GM12878 (cell line): ENCODE data around the gene ITGB3BP. TPM values are rescaled to one million over a fixed set of nuclear protein-coding genes. Genes with fewer than 3 reads are reported as not detected.

Source experiments
- ATAC-seq: fragments of 200-7000 bp; cut with Tn5 transposase; 3 replicates; pipeline ENCODE4 v1.9.1; 2020; ENCODE audit warnings: mild to moderate bottlenecking, moderate library complexity
- BruUV-seq: library from RNA; stranded (reverse); fragments of 400-500 nt; replicated peaks from 2 replicates; lab custom pipeline; 2021; lab: Mats Ljungman, UMichigan
- CTCF ChIA-PET: fragments of 300-600 bp; sonication (Branson Sonifier 250); formaldehyde crosslinking; extraction: SDS; loops from one replicate; lab custom pipeline; 2021; ENCODE audit warnings: inconsistent platforms; lab: Yijun Ruan, JAX
- POLR2A ChIA-PET: fragments of 350-600 bp; formaldehyde crosslinking; extraction: SDS; loops from one replicate; lab custom pipeline; 2021; ENCODE audit warnings: inconsistent platforms; lab: Charles Lee
- RAD21 ChIA-PET: fragments of 300-600 bp; sonication (Branson Sonifier 250); formaldehyde crosslinking; loops from one replicate; lab custom pipeline; 2023; ENCODE audit warnings: antibody characterized with exemption; ENCODE audit not compliant: unreplicated experiment; lab: Charles Lee
- SMC1A ChIA-PET: fragments of 300-600 bp; sonication (Branson Sonifier 250); formaldehyde crosslinking; loops from one replicate; lab custom pipeline; 2023; ENCODE audit not compliant: unreplicated experiment, uncharacterized antibody; lab: Charles Lee
- DNase-seq: peaks from one replicate; pipeline ENCODE4 v3.0.0-alpha.2; 2011; ENCODE audit warnings: low read depth, low spot score
- FAIRE-seq: peaks from 3 replicates; lab custom pipeline; 2011; peaks lifted over from hg19 to GRCh38; lab: Jason Lieb, UNC
- H2AFZ ChIP-seq: 2 replicates; pipeline ENCODE4 v1.6.0; 2011; ENCODE audit warnings: low read depth, low read length, control low read depth; ENCODE audit not compliant: control insufficient read depth
- H3K27ac ChIP-seq: 2 replicates; pipeline ENCODE4 v1.5.1; 2011; ENCODE audit warnings: control low read depth; ENCODE audit not compliant: control insufficient read depth, insufficient read depth
- H3K27me3 ChIP-seq, 2 experiments: replicated peaks in 1 of 2; 2 replicates each; pipeline versions ENCODE4 v1.6.0 to v1.6.1; 2011; ENCODE audit warnings: low read length in 1 of 2; ENCODE audit not compliant: control insufficient read depth in 2 of 2, insufficient read depth in 2 of 2
- H3K36me3 ChIP-seq, 2 experiments: 2 replicates each; pipeline ENCODE4 v1.5.1; 2011; ENCODE audit warnings: low read length in 1 of 2; ENCODE audit not compliant: control insufficient read depth in 2 of 2, insufficient read depth in 2 of 2
- H3K4me1 ChIP-seq: 2 replicates; pipeline ENCODE4 v1.6.1; 2011; ENCODE audit warnings: mild to moderate bottlenecking, low read length, moderate library complexity, mixed read lengths; ENCODE audit not compliant: control insufficient read depth, insufficient read depth
- H3K4me2 ChIP-seq: 2 replicates; pipeline ENCODE4 v1.6.0; 2011; ENCODE audit warnings: control low read depth; ENCODE audit not compliant: control insufficient read depth, insufficient read depth
- H3K4me3 ChIP-seq: fragments of 200-600 bp; sonication (generic); 2 replicates; pipeline ENCODE4 v1.5.1; 2016
- H3K79me2 ChIP-seq: 2 replicates; pipeline ENCODE4 v1.6.0; 2011; ENCODE audit warnings: low read length; ENCODE audit not compliant: control insufficient read depth, insufficient read depth
- H3K9ac ChIP-seq: 2 replicates; pipeline ENCODE4 v1.8.0; 2011; ENCODE audit warnings: low read length, control low read depth, mixed read lengths; ENCODE audit not compliant: control insufficient read depth, insufficient read depth
- H3K9me3 ChIP-seq: replicated peaks from 3 replicates; pipeline ENCODE4 v1.5.1; 2011; ENCODE audit warnings: mild to moderate bottlenecking, low read length; ENCODE audit not compliant: control insufficient read depth, insufficient read depth
- H4K20me1 ChIP-seq: 2 replicates; pipeline ENCODE4 v1.6.0; 2011; ENCODE audit not compliant: control insufficient read depth, insufficient read depth
- EP300 ChIP-seq, 2 experiments: fragments of 150-350 bp in 1 of 2; IDR thresholded peaks; 2 replicates each; pipeline ENCODE4 v1.6.1; 2011 to 2012; ENCODE audit warnings: low read depth in 2 of 2, low read length in 2 of 2, borderline replicate concordance in 1 of 2, improper control_type of control experiment in 1 of 2, inconsistent platforms in 1 of 2; ENCODE audit not compliant: control insufficient read depth in 1 of 2
- FOXM1 ChIP-seq: IDR thresholded peaks from 2 replicates; pipeline ENCODE4 v1.6.1; 2012; ENCODE audit warnings: low read depth, mild to moderate bottlenecking, inconsistent platforms, low read length, moderate library complexity
- JUNB ChIP-seq: IDR thresholded peaks from 2 replicates; pipeline ENCODE4 v1.6.1; 2016; ENCODE audit warnings: antibody characterized with exemption, mild to moderate bottlenecking
- MEF2A ChIP-seq: IDR thresholded peaks from 2 replicates; pipeline ENCODE4 v1.6.1; 2011; ENCODE audit warnings: low read depth, mild to moderate bottlenecking, low read length, moderate library complexity; ENCODE audit not compliant: insufficient read depth
- MEF2B ChIP-seq: fragments of 450-650 bp; IDR thresholded peaks from 2 replicates; pipeline ENCODE4 v1.6.1; 2018; ENCODE audit warnings: mild to moderate bottlenecking, moderate library complexity; ENCODE audit not compliant: partially characterized antibody, poor library complexity, severe bottlenecking
- MYC ChIP-seq: IDR thresholded peaks from 2 replicates; pipeline ENCODE4 v1.6.1; 2011; ENCODE audit warnings: mild to moderate bottlenecking, low read length, moderate library complexity, inconsistent platforms; ENCODE audit not compliant: insufficient read depth, insufficient replicate concordance, insufficient read length, severe bottlenecking
- NFIC ChIP-seq: IDR thresholded peaks from 2 replicates; pipeline ENCODE4 v1.6.1; 2012; ENCODE audit warnings: low read depth, mild to moderate bottlenecking, inconsistent platforms, low read length, moderate library complexity
- POU2F2 ChIP-seq: IDR thresholded peaks from 3 replicates; pipeline ENCODE4 v1.6.1; 2011; ENCODE audit warnings: low read depth, mild to moderate bottlenecking, low read length, borderline replicate concordance
- SUZ12 ChIP-seq: fragments of 200-600 bp; sonication (generic); IDR thresholded peaks from one replicate; pipeline ENCODE4 v1.6.1; 2018; ENCODE audit warnings: antibody characterized with exemption, mild to moderate bottlenecking; ENCODE audit not compliant: unreplicated experiment
- WGBS: methylation state at CpG from one replicate; pipeline ENCODE4 v1.1.6; 2016; ENCODE audit warnings: low lambda C conversion rate; ENCODE audit not compliant: insufficient replicate concordance, insufficient coverage; ENCODE audit errors: missing lambda C conversion rate; 5-methylcytosine and 5-hydroxymethylcytosine counted together
- in situ Hi-C: fragments of 300-500 bp; cut with MboI; formaldehyde crosslinking; loops from 9 replicates; pipeline ENCODE4 v1.14.3; 2018; ENCODE audit warnings: mixed read lengths
- intact Hi-C: fragments of 100-400 bp; cut with micrococcal nuclease; formaldehyde crosslinking; loops from one replicate; pipeline ENCODE4 v1.14.2; 2022; ENCODE audit not compliant: unreplicated experiment
- polyA plus RNA-seq, 11 experiments: library from polyadenylated mRNA; depleted of rRNA in 4 of 11; unstranded in 6 of 11; stranded (reverse) in 5 of 11; fragments of >200 nt; fragmentation: Nextera tagmentation in 4 of 11; fragmentation: Illumina TruSeq in 1 of 11; extraction: Ambion mirVana in 4 of 11; extraction: Trizol in 1 of 11; gene quantifications; 1 replicate in 1 of 11; 2 replicates in 10 of 11; pipeline versions ENCODE4 v1.2.1 to v1.2.3, GENCODE V29; 2011 to 2016; ENCODE audit warnings: inconsistent platforms in 2 of 11, missing spikeins in 2 of 11, low read depth in 1 of 11
- total RNA-seq, 4 experiments: library from RNA; depleted of rRNA in 3 of 4; stranded (reverse); fragments of >200 nt in 3 of 4; fragmentation: Illumina TruSeq in 1 of 4; extraction: Trizol in 1 of 4; gene quantifications; 2 replicates each; pipeline versions ENCODE4 v1.2.1 to v1.2.3, GENCODE V29; 2013 to 2021
- TF ChIP-seq, protein P1 (sequence below): IDR thresholded peaks from 2 replicates; pipeline ENCODE4 v1.6.1; 2012; ENCODE audit warnings: low read length, inconsistent platforms
- TF ChIP-seq, protein P2 (sequence below): IDR thresholded peaks from 2 replicates; pipeline ENCODE4 v1.6.1; 2012; ENCODE audit warnings: low read depth, low read length, improper control_type of control experiment
- TF ChIP-seq, protein P3 (sequence below): fragments of 450-650 bp; IDR thresholded peaks from 2 replicates; pipeline ENCODE4 v1.6.1; 2017; ENCODE audit warnings: borderline replicate concordance

ITGB3BP gene
- total and polyA plus RNA-seq, 10 of the 15 experiments (the other 5 are each of a cell fraction or from before 2014, with no cell fraction given), result 39.2 to 86.2 (median 61.8) TPM

DNA sequence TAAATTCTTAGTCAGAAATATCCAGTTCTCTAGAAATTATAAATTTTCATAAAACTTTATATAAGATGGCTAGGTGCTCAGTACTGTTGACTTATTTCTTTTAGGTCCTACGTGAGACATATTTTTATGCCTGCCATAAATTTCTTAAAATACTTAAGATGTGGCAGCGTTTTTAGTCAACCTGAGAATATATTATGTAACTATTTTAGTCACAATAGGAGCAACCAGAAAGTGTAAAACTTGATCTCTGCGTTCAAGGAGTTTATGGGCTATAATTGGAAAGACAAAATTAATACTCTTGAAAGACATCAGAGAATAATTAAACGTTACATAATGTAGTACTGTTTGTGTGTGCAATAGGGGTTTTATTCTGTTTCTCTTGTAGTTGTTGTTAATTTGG, 46.0 kb upstream of the ITGB3BP start:
- H4K20me1 ChIP-seq, result no peaks in the 10 kb centered on the region
- ATAC-seq (peak; percentile 70), FAIRE-seq (no peak), DNase-seq (no peak)
- H3K36me3 ChIP-seq, result no peaks in the 10 kb centered on the region
- no peaks in the 10 kb centered on the region; the same call in 2 of the 3 replicates for H3K9me3 ChIP-seq
- in situ Hi-C loops (no loop called here), intact Hi-C loops (no loop called here)
- SMC1A ChIA-PET, result interaction anchor here (0.7 to 3.2 kb wide), 5 partner anchors 8 to 54 kb away, joined by 3 to 22 read pairs (median 3); no protein-coding TSS in a partner anchor
- no TSS peak for BruUV-seq
- no peaks in the 10 kb centered on the region for H3K79me2 ChIP-seq
- WGBS, result under 1% methylated on average over 4 of the region's 4 CpGs
- no peak overlapping the region for H3K4me3 ChIP-seq
- CTCF ChIA-PET, result interaction anchor here (1.7 to 5.8 kb wide), 2 partner anchors 11 to 31 kb away, joined by 3 to 48 read pairs; no protein-coding TSS in a partner anchor
- no peaks in the 10 kb centered on the region for H3K27me3 ChIP-seq
- POLR2A ChIA-PET, result no interaction called here
- no peak overlapping the region for H3K27ac ChIP-seq
- H2AFZ ChIP-seq, result no peak overlapping the region
- TF ChIP-seq MEF2A (peak; percentile 73), FOXM1 (peak; percentile 21; the same call in 1 of the 2 replicates), POU2F2 (no peak), JUNB (peak; percentile 83), EP300 (IDR thresholded peaks at IDR 0.05; ENCODE audit: borderline replicate concordance in 1 of 2, control insufficient read depth in 1 of 2, low read depth in 2 of 2, low read length in 2 of 2) (peak in 1 of 2 experiments; percentile 27; a peak in 1 of 4 replicates), SUZ12 (no peak), MYC (no peak), MEF2B (peak; percentile 52), NFIC (peak; percentile 69; the same call in 1 of the 2 replicates)
- TF ChIP-seq, protein P1, sequence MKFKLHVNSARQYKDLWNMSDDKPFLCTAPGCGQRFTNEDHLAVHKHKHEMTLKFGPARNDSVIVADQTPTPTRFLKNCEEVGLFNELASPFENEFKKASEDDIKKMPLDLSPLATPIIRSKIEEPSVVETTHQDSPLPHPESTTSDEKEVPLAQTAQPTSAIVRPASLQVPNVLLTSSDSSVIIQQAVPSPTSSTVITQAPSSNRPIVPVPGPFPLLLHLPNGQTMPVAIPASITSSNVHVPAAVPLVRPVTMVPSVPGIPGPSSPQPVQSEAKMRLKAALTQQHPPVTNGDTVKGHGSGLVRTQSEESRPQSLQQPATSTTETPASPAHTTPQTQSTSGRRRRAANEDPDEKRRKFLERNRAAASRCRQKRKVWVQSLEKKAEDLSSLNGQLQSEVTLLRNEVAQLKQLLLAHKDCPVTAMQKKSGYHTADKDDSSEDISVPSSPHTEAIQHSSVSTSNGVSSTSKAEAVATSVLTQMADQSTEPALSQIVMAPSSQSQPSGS, result peak; percentile 20; the same call in 1 of the 2 replicates
- TF ChIP-seq, protein P2, sequence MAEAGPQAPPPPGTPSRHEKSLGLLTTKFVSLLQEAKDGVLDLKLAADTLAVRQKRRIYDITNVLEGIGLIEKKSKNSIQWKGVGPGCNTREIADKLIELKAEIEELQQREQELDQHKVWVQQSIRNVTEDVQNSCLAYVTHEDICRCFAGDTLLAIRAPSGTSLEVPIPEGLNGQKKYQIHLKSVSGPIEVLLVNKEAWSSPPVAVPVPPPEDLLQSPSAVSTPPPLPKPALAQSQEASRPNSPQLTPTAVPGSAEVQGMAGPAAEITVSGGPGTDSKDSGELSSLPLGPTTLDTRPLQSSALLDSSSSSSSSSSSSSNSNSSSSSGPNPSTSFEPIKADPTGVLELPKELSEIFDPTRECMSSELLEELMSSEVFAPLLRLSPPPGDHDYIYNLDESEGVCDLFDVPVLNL, result no peak
- TF ChIP-seq, protein P3, sequence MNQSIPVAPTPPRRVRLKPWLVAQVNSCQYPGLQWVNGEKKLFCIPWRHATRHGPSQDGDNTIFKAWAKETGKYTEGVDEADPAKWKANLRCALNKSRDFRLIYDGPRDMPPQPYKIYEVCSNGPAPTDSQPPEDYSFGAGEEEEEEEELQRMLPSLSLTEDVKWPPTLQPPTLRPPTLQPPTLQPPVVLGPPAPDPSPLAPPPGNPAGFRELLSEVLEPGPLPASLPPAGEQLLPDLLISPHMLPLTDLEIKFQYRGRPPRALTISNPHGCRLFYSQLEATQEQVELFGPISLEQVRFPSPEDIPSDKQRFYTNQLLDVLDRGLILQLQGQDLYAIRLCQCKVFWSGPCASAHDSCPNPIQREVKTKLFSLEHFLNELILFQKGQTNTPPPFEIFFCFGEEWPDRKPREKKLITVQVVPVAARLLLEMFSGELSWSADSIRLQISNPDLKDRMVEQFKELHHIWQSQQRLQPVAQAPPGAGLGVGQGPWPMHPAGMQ, result no peak
- RAD21 ChIA-PET, result interaction anchor here (2.4 kb wide), 1 partner anchor 24 kb away, joined by 5 read pairs; the partner anchor contains the start of gene PGM1
- H3K4me1 ChIP-seq, result no peaks in the 10 kb centered on the region
- H3K9ac ChIP-seq, result no peak overlapping the region
- no peak overlapping the region for H3K4me2 ChIP-seq
